KOPT-K1 (cell line): Measurements from ENCODE around the gene DNM3.

Experiments used
- H3K27ac ChIP-seq: fragments of 200-600 bp; sonication (generic); 2 replicates; pipeline ENCODE4 v1.5.1; 2016; ENCODE audit warnings: antibody characterized with exemption, mild to moderate bottlenecking, low read depth, low read length; ENCODE audit not compliant: poor library complexity, severe bottlenecking
- H3K36me3 ChIP-seq: fragments of 200-600 bp; sonication (generic); 2 replicates; pipeline ENCODE4 v1.5.1; 2017; ENCODE audit warnings: antibody characterized with exemption, mild to moderate bottlenecking, low read length, moderate library complexity; ENCODE audit not compliant: insufficient read depth
- H3K9me3 ChIP-seq: fragments of 200-600 bp; sonication (generic); 2 replicates; pipeline ENCODE4 v1.5.1; 2017; ENCODE audit warnings: antibody characterized with exemption, low read length, mild to moderate bottlenecking; ENCODE audit not compliant: insufficient read depth, poor library complexity, severe bottlenecking

DNM3 gene

GRCh38 chr1:172201572-172201971 is 360.3 kb downstream of the DNM3 start:
- Histone ChIP-seq H3K27ac (no peak overlapping the region), H3K36me3 (no peaks in the 10 kb centered on the region)

GRCh38 chr1:172203135-172203823 is 362.0 kb downstream of the DNM3 start:
- Histone ChIP-seq H3K9me3 (peaks cover 8% of the 10 kb centered on the region), H3K27ac (no peak overlapping the region), H3K36me3 (no peaks in the 10 kb centered on the region)

More at GRCh38 chr1:172201572-172201971, 360.3 kb downstream of the DNM3 start:
- peaks cover 8% of the 10 kb centered on the region for H3K9me3 ChIP-seq

- Histone ChIP-seq H3K36me3 (no peaks in the 10 kb centered on the region), H3K9me3 (peaks cover 4% of the 10 kb centered on the region), H3K27ac (no peak overlapping the region)
These were observed 362.6 kb downstream of the DNM3 start for GRCh38 chr1:172203902-172204301.

- no peaks in the 10 kb centered on the region for H3K9me3 ChIP-seq
- H3K27ac ChIP-seq, result no peak overlapping the region
- no peaks in the 10 kb centered on the region for H3K36me3 ChIP-seq
These were observed 365.0 kb downstream of the DNM3 start for GRCh38 chr1:172206256-172206655.

- H3K9me3 ChIP-seq, result no peaks in the 10 kb centered on the region
- no peak overlapping the region for H3K27ac ChIP-seq
- H3K36me3 ChIP-seq, result no peaks in the 10 kb centered on the region
These were observed 367.3 kb downstream of the DNM3 start for GRCh38 chr1:172208635-172209034.

- Histone ChIP-seq H3K9me3 (no peaks in the 10 kb centered on the region), H3K27ac (no peak overlapping the region), H3K36me3 (no peaks in the 10 kb centered on the region)
These were observed 369.9 kb downstream of the DNM3 start for GRCh38 chr1:172211221-172211620.

- no peaks in the 10 kb centered on the region for H3K9me3 ChIP-seq
- H3K27ac ChIP-seq, result no peak overlapping the region
- H3K36me3 ChIP-seq, result no peaks in the 10 kb centered on the region
These were observed 370.8 kb downstream of the DNM3 start for GRCh38 chr1:172212124-172212523.

- Histone ChIP-seq H3K27ac (no peak overlapping the region), H3K36me3 (no peaks in the 10 kb centered on the region), H3K9me3 (no peaks in the 10 kb centered on the region)
These were observed 373.7 kb downstream of the DNM3 start for GRCh38 chr1:172215006-172215405.

GRCh38 chr1:172219966-172220365 is 378.7 kb downstream of the DNM3 start:
- Histone ChIP-seq H3K9me3 (no peaks in the 10 kb centered on the region), H3K27ac (no peak overlapping the region), H3K36me3 (no peaks in the 10 kb centered on the region)

GRCh38 chr1:172220376-172220775 is 379.1 kb downstream of the DNM3 start:
- Histone ChIP-seq H3K27ac (no peak overlapping the region), H3K36me3 (no peaks in the 10 kb centered on the region)

GRCh38 chr1:172221436-172221835 is 380.1 kb downstream of the DNM3 start:
- no peaks in the 10 kb centered on the region for H3K9me3 ChIP-seq

More at GRCh38 chr1:172220376-172220775, 379.1 kb downstream of the DNM3 start:
- H3K9me3 ChIP-seq, result no peaks in the 10 kb centered on the region

GRCh38 chr1:172224871-172225270 is 383.6 kb downstream of the DNM3 start:
- no peaks in the 10 kb centered on the region for H3K36me3 ChIP-seq
- H3K27ac ChIP-seq, result no peak overlapping the region
- no peaks in the 10 kb centered on the region for H3K9me3 ChIP-seq

More at GRCh38 chr1:172221436-172221835, 380.1 kb downstream of the DNM3 start:
- Histone ChIP-seq H3K27ac (no peak overlapping the region), H3K36me3 (no peaks in the 10 kb centered on the region)

- no peaks in the 10 kb centered on the region for H3K36me3 ChIP-seq
- no peak overlapping the region for H3K27ac ChIP-seq
- H3K9me3 ChIP-seq, result no peaks in the 10 kb centered on the region
These were observed 388.6 kb downstream of the DNM3 start for GRCh38 chr1:172229942-172230341.

GRCh38 chr1:172230526-172230925 is 389.2 kb downstream of the DNM3 start:
- Histone ChIP-seq H3K9me3 (no peaks in the 10 kb centered on the region), H3K36me3 (no peaks in the 10 kb centered on the region)

GRCh38 chr1:172236958-172237357 is 395.7 kb downstream of the DNM3 start:
- H3K36me3 ChIP-seq, result no peaks in the 10 kb centered on the region
- no peaks in the 10 kb centered on the region for H3K9me3 ChIP-seq
- H3K27ac ChIP-seq, result no peak overlapping the region

More at GRCh38 chr1:172230526-172230925, 389.2 kb downstream of the DNM3 start:
- no peak overlapping the region for H3K27ac ChIP-seq

- H3K36me3 ChIP-seq, result no peaks in the 10 kb centered on the region
- H3K9me3 ChIP-seq, result no peaks in the 10 kb centered on the region
- no peak overlapping the region for H3K27ac ChIP-seq
These were observed 396.9 kb downstream of the DNM3 start for GRCh38 chr1:172238158-172238557.
